Measurements from ENCODE around the gene TRAPPC6A. TPM values are rescaled to one million over a fixed set of nuclear protein-coding genes. Genes with fewer than 3 reads are reported as not detected.
A peak's percentile ranks its signal among the peaks of the same experiment; 100 is the strongest.

Gene TRAPPC6A
- total and polyA plus RNA-seq, 2 of the 13 experiments (the other 11 are each of a cell fraction or from before 2014, with no cell fraction given) = 6.5 to 21.0 TPM

GRCh38 chr19:45177817-45178261, at the start of gene TRAPPC6A (continued):
- TF ChIP-seq RNF219 (CRISPR knock-in tag; IDR thresholded peaks at IDR 0.05) (no peak), ZFP62 (CRISPR knock-in tag; IDR thresholded peaks at IDR 0.05) (no peak), ZNF343 (CRISPR knock-in tag; IDR thresholded peaks at IDR 0.05) (no peak), HMG20A (CRISPR knock-in tag; IDR thresholded peaks at IDR 0.05; ENCODE audit: borderline replicate concordance) (no peak), PAF1 (CRISPR knock-in tag; IDR thresholded peaks at IDR 0.05) (no peak), HHEX (CRISPR knock-in tag; IDR thresholded peaks at IDR 0.05) (no peak), BRD4 (CRISPR knock-in tag; IDR thresholded peaks at IDR 0.05) (no peak), PRDM15 (CRISPR knock-in tag; IDR thresholded peaks at IDR 0.05) (no peak), MAF1 (CRISPR knock-in tag; IDR thresholded peaks at IDR 0.05; ENCODE audit: borderline replicate concordance) (no peak), ZNF138 (CRISPR knock-in tag; IDR thresholded peaks at IDR 0.05; ENCODE audit: low read depth) (no peak), ATF5 (CRISPR knock-in tag; IDR thresholded peaks at IDR 0.05; ENCODE audit: low read depth) (no peak), GZF1 (CRISPR knock-in tag; IDR thresholded peaks at IDR 0.05) (no peak), PAWR (CRISPR knock-in tag; IDR thresholded peaks at IDR 0.05; ENCODE audit: borderline replicate concordance) (no peak), KMT2A (CRISPR knock-in tag; IDR thresholded peaks at IDR 0.05) (0 out of 2 replicates have a peak, but pooled peaks have one; percentile 47), ZNF850 (CRISPR knock-in tag; conservative IDR thresholded peaks at IDR 0.05) (no peak), ZNF383 (CRISPR knock-in tag; IDR thresholded peaks at IDR 0.05; ENCODE audit: borderline replicate concordance) (no peak)
- TF ChIP-seq, protein P1, sequence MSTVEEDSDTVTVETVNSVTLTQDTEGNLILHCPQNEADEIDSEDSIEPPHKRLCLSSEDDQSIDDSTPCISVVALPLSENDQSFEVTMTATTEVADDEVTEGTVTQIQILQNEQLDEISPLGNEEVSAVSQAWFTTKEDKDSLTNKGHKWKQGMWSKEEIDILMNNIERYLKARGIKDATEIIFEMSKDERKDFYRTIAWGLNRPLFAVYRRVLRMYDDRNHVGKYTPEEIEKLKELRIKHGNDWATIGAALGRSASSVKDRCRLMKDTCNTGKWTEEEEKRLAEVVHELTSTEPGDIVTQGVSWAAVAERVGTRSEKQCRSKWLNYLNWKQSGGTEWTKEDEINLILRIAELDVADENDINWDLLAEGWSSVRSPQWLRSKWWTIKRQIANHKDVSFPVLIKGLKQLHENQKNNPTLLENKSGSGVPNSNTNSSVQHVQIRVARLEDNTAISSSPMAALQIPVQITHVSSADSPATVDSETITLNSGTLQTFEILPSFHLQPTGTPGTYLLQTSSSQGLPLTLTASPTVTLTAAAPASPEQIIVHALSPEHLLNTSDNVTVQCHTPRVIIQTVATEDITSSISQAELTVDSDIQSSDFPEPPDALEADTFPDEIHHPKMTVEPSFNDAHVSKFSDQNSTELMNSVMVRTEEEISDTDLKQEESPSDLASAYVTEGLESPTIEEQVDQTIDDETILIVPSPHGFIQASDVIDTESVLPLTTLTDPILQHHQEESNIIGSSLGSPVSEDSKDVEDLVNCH (CRISPR knock-in tag; IDR thresholded peaks at IDR 0.05) = no peak
- TF ChIP-seq, protein P2, sequence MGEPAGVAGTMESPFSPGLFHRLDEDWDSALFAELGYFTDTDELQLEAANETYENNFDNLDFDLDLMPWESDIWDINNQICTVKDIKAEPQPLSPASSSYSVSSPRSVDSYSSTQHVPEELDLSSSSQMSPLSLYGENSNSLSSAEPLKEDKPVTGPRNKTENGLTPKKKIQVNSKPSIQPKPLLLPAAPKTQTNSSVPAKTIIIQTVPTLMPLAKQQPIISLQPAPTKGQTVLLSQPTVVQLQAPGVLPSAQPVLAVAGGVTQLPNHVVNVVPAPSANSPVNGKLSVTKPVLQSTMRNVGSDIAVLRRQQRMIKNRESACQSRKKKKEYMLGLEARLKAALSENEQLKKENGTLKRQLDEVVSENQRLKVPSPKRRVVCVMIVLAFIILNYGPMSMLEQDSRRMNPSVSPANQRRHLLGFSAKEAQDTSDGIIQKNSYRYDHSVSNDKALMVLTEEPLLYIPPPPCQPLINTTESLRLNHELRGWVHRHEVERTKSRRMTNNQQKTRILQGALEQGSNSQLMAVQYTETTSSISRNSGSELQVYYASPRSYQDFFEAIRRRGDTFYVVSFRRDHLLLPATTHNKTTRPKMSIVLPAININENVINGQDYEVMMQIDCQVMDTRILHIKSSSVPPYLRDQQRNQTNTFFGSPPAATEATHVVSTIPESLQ (CRISPR knock-in tag; conservative IDR thresholded peaks at IDR 0.05) = no peak
- TF ChIP-seq, protein P3, sequence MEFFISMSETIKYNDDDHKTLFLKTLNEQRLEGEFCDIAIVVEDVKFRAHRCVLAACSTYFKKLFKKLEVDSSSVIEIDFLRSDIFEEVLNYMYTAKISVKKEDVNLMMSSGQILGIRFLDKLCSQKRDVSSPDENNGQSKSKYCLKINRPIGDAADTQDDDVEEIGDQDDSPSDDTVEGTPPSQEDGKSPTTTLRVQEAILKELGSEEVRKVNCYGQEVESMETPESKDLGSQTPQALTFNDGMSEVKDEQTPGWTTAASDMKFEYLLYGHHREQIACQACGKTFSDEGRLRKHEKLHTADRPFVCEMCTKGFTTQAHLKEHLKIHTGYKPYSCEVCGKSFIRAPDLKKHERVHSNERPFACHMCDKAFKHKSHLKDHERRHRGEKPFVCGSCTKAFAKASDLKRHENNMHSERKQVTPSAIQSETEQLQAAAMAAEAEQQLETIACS (CRISPR knock-in tag; IDR thresholded peaks at IDR 0.05) = no peak

Data from HepG2 (cell line).